HepG2 (cell line): ENCODE data around the gene KCNIP3.

Experiments
- XRCC5 ChIP-seq: fragments of 200-400 bp; formaldehyde crosslinking; optimal IDR thresholded peaks from 2 replicates; pipeline ENCODE3; 2017; ENCODE audit warnings: mild to moderate bottlenecking, low read length
- TF ChIP-seq, protein P1 (sequence below): sonication (generic); formaldehyde crosslinking; IDR thresholded peaks from 2 replicates; pipeline ENCODE4 v1.4.0; 2020; ENCODE audit warnings: missing genetic modification reagents, borderline replicate concordance
- TF ChIP-seq, protein P2 (sequence below): IDR thresholded peaks from 2 replicates; pipeline ENCODE4 v1.6.1; 2016; ENCODE audit warnings: mild to moderate bottlenecking
- TF ChIP-seq, protein P3 (sequence below): sonication (generic); formaldehyde crosslinking; IDR thresholded peaks from 2 replicates; pipeline ENCODE4 v1.5.0; 2020; ENCODE audit warnings: mild to moderate bottlenecking, missing genetic modification reagents, moderate library complexity
- TF ChIP-seq, protein P4 (sequence below): sonication (generic); formaldehyde crosslinking; IDR thresholded peaks from 2 replicates; pipeline ENCODE4 v1.5.0; 2020; ENCODE audit warnings: mild to moderate bottlenecking, missing genetic modification reagents, borderline replicate concordance

DNA sequence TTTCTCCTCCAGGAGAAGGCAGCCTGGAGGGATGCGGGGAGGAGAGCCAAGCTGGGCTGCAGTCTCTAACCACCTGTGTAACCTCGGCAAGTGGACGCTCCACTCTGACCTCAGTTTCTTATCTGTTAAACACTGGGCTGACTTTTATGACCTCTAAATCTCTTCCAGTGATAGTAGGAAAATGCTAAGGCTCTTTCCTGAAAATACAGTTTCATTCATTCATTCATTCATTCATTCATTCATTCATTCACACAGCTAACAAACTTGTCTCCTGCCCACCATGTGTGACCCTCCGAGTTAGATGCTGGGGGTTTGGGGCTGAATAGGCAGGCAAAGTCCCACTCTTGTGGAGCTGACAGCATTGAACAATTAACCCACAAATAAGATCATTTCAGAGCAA is 13.6 kb upstream of the KCNIP3 start:
- TF ChIP-seq, protein P1, sequence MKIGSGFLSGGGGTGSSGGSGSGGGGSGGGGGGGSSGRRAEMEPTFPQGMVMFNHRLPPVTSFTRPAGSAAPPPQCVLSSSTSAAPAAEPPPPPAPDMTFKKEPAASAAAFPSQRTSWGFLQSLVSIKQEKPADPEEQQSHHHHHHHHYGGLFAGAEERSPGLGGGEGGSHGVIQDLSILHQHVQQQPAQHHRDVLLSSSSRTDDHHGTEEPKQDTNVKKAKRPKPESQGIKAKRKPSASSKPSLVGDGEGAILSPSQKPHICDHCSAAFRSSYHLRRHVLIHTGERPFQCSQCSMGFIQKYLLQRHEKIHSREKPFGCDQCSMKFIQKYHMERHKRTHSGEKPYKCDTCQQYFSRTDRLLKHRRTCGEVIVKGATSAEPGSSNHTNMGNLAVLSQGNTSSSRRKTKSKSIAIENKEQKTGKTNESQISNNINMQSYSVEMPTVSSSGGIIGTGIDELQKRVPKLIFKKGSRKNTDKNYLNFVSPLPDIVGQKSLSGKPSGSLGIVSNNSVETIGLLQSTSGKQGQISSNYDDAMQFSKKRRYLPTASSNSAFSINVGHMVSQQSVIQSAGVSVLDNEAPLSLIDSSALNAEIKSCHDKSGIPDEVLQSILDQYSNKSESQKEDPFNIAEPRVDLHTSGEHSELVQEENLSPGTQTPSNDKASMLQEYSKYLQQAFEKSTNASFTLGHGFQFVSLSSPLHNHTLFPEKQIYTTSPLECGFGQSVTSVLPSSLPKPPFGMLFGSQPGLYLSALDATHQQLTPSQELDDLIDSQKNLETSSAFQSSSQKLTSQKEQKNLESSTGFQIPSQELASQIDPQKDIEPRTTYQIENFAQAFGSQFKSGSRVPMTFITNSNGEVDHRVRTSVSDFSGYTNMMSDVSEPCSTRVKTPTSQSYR (CRISPR knock-in tag) = no peak
- TF ChIP-seq, protein P2, sequence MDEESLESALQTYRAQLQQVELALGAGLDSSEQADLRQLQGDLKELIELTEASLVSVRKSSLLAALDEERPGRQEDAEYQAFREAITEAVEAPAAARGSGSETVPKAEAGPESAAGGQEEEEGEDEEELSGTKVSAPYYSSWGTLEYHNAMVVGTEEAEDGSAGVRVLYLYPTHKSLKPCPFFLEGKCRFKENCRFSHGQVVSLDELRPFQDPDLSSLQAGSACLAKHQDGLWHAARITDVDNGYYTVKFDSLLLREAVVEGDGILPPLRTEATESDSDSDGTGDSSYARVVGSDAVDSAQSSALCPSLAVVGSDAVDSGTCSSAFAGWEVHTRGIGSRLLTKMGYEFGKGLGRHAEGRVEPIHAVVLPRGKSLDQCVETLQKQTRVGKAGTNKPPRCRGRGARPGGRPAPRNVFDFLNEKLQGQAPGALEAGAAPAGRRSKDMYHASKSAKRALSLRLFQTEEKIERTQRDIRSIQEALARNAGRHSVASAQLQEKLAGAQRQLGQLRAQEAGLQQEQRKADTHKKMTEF = no peak
- TF ChIP-seq, protein P3, sequence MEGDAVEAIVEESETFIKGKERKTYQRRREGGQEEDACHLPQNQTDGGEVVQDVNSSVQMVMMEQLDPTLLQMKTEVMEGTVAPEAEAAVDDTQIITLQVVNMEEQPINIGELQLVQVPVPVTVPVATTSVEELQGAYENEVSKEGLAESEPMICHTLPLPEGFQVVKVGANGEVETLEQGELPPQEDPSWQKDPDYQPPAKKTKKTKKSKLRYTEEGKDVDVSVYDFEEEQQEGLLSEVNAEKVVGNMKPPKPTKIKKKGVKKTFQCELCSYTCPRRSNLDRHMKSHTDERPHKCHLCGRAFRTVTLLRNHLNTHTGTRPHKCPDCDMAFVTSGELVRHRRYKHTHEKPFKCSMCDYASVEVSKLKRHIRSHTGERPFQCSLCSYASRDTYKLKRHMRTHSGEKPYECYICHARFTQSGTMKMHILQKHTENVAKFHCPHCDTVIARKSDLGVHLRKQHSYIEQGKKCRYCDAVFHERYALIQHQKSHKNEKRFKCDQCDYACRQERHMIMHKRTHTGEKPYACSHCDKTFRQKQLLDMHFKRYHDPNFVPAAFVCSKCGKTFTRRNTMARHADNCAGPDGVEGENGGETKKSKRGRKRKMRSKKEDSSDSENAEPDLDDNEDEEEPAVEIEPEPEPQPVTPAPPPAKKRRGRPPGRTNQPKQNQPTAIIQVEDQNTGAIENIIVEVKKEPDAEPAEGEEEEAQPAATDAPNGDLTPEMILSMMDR = no peak
- TF ChIP-seq XRCC5 = no peak
- TF ChIP-seq, protein P4, sequence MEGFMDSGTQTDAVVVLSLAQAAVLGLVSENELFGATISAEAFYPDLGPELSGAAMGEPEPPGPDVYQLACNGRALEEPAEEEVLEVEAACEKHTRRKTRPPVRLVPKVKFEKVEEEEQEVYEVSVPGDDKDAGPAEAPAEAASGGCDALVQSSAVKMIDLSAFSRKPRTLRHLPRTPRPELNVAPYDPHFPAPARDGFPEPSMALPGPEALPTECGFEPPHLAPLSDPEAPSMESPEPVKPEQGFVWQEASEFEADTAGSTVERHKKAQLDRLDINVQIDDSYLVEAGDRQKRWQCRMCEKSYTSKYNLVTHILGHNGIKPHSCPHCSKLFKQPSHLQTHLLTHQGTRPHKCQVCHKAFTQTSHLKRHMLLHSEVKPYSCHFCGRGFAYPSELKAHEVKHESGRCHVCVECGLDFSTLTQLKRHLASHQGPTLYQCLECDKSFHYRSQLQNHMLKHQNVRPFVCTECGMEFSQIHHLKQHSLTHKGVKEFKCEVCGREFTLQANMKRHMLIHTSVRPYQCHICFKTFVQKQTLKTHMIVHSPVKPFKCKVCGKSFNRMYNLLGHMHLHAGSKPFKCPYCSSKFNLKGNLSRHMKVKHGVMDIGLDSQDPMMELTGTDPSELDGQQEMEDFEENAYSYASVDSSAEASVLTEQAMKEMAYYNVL (CRISPR knock-in tag) = no peak
